Astrocyte of the spinal cord (primary cell): ENCODE results near the gene CNKSR3.

Experiments used
- DNase-seq: peaks from one replicate; pipeline ENCODE4 v3.0.0; 2011; ENCODE audit warnings: low read depth, low spot score
- H3K4me3 ChIP-seq: 2 replicates; pipeline ENCODE4 v1.5.1; 2011; ENCODE audit warnings: low read depth, mild to moderate bottlenecking, low read length, moderate library complexity
- in situ Hi-C: cut with HindIII; loops from 2 replicates; pipeline ENCODE4 v1.10.0; 2017; ENCODE audit warnings: low sequenced_read_pairs
- TF ChIP-seq, protein P1 (sequence below): IDR thresholded peaks from 2 replicates; pipeline ENCODE4 v1.5.1; 2012; ENCODE audit warnings: low read depth, mild to moderate bottlenecking, low read length, inconsistent platforms

CNKSR3 gene

DNA sequence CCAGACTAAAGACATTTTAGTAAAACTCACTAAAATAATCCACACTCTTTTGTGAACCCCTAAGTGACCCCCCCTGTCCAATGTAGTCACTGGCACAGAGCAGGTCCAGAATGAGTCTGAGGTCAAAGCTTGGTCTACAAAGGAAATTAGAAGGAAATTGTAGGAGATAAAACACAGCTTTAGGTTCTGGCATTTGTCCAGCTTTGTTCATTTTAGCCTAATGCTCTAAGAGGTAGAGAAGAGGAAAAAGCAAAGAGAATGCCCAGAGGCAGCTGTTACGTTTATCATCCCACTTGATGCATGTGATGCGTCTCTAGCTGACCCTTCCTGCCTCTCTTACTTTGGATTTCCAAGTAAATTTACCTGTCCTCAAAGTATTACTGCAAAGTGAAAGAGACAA, 62.5 kb downstream of the CNKSR3 start:
- peak; percentile 42 for DNase-seq
- TF ChIP-seq, protein P1, sequence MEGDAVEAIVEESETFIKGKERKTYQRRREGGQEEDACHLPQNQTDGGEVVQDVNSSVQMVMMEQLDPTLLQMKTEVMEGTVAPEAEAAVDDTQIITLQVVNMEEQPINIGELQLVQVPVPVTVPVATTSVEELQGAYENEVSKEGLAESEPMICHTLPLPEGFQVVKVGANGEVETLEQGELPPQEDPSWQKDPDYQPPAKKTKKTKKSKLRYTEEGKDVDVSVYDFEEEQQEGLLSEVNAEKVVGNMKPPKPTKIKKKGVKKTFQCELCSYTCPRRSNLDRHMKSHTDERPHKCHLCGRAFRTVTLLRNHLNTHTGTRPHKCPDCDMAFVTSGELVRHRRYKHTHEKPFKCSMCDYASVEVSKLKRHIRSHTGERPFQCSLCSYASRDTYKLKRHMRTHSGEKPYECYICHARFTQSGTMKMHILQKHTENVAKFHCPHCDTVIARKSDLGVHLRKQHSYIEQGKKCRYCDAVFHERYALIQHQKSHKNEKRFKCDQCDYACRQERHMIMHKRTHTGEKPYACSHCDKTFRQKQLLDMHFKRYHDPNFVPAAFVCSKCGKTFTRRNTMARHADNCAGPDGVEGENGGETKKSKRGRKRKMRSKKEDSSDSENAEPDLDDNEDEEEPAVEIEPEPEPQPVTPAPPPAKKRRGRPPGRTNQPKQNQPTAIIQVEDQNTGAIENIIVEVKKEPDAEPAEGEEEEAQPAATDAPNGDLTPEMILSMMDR = no peak
- in situ Hi-C loops = no loop called here
- H3K4me3 ChIP-seq = no peak overlapping the region

DNA sequence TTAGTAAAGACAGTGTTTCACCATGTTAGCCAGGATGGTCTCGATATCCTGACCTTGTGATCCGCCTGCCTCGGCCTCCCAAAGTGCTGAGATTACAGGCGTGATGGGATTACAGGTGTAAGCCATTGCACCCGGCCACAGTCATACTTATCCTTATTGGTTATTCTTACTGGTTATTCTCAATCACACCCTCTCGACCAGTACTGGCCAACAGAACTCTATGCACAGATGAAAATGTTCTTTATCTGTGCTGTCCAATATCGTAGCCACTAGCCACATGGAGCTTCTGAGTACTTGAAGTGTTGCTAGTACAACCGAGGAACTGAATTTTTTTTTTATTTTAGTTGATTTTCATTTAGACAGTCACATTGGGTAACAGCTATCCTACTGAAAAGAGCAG, 63.5 kb downstream of the CNKSR3 start:
- DNase-seq = no peak
- H3K4me3 ChIP-seq = no peak overlapping the region
- TF ChIP-seq, protein P1 = no peak
- in situ Hi-C loops = no loop called here

DNA sequence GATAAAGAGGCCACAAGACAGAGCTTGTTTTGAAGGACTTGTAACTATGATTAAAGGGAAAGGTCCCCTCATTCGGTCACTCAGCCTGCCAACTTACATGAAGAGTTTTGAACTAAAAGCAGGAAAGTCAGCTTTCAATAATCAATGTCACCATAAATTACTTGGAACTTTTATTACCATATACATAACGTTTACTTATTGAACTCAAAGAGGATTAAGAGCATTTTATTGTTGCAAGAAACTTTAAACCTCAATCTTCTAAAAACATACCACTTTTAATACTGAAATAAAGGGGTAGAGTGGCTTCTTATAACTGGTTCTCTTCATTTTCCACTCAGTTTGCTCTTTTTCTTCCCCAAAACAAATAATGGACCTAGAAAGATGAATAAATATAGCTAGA, 65.1 kb downstream of the CNKSR3 start:
- in situ Hi-C loops = no loop called here
- H3K4me3 ChIP-seq = no peak overlapping the region
- TF ChIP-seq, protein P1 = no peak
- no peak for DNase-seq

DNA sequence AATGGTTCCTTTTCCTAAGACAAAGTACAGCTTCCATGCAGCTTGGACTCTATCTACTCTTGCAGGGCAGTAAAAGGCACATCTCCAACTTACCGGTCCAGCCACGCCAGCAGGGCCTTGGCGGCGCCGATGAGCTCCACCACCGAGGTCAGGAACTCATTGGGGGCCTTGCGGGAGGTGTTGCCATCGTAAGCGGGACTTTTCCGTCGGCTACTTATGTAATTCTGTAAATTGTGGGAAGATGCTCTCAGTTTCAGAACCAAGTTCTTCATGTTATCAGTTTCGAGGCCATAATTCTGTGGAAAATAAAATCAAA, 68.5 kb downstream of the CNKSR3 start:
- in situ Hi-C loops = no loop called here
- DNase-seq = no peak
- H3K4me3 ChIP-seq = no peak overlapping the region
- TF ChIP-seq, protein P1 = no peak

DNA sequence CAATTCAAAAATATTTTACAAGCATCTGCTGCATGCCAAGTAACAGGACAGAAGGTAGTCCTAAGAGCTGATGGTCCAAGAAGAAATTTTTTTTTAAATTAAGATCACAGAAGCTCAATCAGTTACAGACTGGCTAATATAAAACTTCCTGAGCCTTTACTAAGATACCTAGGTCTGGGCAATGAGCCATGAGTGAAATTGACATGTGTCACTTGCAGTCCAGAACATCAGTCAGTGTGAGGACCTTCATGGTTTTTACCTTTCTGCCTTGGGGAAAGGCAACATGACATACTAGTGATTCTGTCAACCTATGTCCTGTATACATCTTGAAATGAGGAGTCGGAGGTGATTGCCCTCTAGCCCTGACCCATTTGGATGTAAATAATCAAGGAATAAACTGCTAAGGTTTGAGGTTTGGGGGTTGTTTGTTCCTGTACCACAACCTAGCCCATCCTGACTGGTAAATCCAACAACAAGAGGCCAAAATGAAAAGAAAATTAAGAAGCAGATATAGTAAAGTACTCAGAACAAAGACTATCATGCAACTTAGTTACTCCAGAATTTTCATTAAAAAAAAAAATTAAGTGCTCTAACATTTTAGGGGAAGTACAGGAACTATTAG, 70.0 kb downstream of the CNKSR3 start:
- no peak for DNase-seq
- in situ Hi-C loops = no loop called here
- no peak overlapping the region for H3K4me3 ChIP-seq
- TF ChIP-seq, protein P1 = no peak

DNA sequence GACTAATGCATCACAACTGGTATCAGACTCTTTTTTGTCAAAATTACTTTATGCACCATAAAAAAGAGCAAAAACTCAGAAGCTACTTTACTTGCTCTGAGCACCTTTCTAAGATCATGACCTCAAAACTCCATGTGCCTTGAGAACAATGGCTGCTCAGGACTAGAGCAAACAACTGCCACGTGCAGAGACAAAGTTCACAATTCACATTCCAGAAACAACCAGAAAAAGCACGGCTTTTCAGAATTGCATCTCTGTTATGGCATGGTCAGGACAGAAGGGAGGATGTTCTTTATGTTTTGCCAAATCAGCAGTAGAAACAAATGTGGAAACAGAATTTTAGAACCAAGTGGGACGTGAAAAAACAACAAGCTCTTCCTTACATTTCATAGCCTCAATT, 70.5 kb downstream of the CNKSR3 start:
- in situ Hi-C loops = no loop called here
- no peak overlapping the region for H3K4me3 ChIP-seq
- DNase-seq = no peak
- TF ChIP-seq, protein P1 = no peak

DNA sequence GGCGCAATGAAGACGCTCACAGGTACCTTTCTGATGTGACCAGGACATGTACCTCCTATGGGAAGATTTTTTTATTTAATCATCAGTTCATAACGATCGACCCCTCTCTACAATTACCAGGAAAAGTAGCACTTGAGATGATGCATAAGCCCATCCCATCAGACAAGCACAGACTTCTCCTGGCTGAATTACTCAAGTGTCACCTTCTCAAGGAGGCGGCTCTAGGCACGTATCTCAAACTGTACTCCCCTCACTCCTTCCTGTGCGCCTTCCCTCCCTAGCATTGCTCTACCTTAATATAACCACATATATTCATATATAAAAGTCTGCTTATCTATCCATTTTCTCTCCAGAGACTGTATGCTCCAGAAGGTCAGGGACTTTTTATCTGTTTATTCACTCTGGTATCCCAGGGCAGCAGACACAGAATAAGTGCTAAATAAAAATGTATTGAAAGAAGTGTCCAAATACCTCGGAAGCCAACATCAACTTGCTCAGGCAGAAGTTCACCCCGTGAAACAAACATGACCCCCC, 71.5 kb downstream of the CNKSR3 start:
- H3K4me3 ChIP-seq = no peak overlapping the region
- in situ Hi-C loops = no loop called here
- TF ChIP-seq, protein P1 = no peak
- no peak for DNase-seq
